HG03139 (cell line): Measurements from ENCODE around the gene UTS2R.
"Not testable (repeated sequence)": the region's sequence is repeated elsewhere in the genome, so short reads cannot be mapped to it uniquely, and the experiment has no call there.

ENCODE experiments used
- ATAC-seq: cut with Tn5 transposase; IDR thresholded peaks from one replicate; pipeline ENCODE4 v1.9.1; 2021; ENCODE audit not compliant: unreplicated experiment

UTS2R gene

GRCh38 chr17:82353484-82353883, 18.1 kb upstream of the UTS2R start:
- no peak for ATAC-seq

GRCh38 chr17:82354804-82355308, 16.7 kb upstream of the UTS2R start:
- ATAC-seq = no peak

GRCh38 chr17:82355770-82356427, 15.7 kb upstream of the UTS2R start:
- ATAC-seq = no peak

DNA sequence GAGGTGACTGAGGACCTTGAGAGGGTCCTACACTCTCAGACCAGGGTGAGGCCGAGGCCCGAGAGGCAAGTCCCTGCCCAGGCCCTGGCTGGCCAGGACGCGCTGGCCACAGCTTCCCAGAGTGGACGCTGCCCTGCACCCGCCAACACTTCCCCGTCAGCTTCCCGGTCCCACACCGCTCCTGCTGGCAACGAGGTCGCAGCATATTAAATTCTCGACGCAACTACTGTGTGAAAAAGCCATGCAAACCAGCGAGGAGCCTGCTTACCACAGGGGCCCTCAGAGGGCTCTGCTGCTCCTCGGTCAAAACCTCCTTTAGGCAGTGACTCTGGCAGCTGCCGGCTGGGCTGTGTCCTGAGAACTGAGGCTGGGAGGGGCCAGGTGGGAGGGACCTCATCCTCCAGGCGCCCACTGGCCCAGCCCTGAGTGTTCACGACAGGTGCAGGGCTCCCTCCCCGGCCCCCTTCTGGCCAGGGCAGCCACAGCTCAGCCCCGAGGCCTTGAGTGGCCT, 14.7 kb upstream of the UTS2R start:
- no peak for ATAC-seq

- ATAC-seq = no peak
These were observed 14.2 kb upstream of the UTS2R start for GRCh38 chr17:82357394-82357793.

DNA sequence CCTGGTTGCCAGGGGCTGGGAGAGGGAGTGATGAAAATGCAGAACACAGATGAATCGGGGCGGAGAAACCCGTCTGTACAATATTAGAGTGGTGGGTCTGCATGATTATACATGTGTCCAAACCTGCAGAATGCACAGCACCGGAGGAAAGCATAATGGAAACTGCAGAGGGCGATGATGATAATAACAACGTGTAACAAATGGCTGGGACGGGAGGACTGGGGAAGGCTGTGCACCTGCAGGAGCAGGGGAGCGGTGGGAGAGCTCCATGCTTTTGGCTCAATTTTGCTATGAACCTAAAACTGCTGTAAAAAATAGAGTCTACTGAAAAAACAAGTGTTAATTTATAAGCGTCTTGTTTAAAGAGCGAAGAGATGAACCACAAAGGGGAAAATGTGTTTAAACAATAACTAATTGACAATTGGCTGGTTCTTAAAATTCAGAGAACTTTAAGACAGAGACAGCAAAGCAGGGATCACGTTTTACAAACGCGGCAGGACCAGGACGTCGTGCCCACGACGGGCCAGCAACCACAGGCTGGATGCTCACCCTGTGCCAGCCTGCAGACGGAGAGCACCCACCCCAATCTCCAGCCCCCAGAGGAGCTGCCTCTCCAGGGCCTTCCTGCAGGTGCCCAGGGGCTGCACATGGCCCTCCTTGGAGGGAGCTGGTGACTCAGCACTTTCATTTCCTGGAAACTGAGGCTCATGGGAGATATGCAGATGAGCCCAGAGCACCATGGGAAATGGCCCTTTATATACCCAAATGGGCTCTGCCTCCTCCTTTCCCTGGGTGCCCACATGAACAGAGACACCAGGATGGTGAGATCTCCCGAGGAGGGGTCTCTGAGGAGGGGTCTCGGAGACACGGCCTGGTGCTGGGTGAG, 12.9 kb upstream of the UTS2R start, which contains the start of gene TEX19:
TSS of gene TEX19 (plus strand) at position 783 of the 886 bp plus-strand sequence. CDS start 2,904 bp downstream, outside the sequence.
- no peak for ATAC-seq

GRCh38 chr17:82359451-82360074, 12.0 kb upstream of the UTS2R start:
- ATAC-seq = not testable (repeated sequence)

GRCh38 chr17:82361885-82362633, 9.5 kb upstream of the UTS2R start:
- no peak for ATAC-seq

DNA sequence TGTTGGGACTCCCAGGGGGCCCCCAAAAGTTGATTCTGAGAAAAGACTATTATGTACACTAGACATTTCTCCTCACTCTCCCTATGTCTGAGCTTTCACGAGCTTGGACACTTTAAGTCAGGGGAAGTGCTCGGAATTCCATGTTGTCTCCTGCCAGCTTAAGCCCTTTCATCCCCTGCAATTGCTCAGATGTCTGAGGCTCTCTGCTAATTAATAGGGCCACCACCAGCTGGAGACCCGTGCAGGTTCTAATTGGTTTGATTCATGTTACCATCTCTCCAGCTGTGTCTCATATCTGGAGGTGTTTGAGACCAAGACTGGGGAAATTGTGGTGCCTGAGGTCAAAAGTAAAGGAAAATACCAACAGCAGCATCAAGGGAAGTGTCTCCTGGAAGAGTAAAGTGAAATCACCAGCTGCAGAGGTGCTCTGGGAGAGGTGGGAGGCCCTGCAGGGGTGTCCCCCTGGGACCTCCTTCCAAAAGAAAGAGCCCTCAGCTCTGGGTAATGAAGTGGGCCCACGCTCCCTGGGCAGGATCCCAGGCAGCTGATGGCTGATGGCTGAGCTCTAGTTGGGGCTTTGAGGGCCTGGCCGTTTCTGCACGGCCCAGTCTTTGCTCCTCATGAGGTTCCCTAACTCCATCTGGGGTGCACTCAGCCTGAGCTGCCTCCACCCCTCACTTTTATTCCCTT, 5.8 kb upstream of the UTS2R start:
- no peak for ATAC-seq

DNA sequence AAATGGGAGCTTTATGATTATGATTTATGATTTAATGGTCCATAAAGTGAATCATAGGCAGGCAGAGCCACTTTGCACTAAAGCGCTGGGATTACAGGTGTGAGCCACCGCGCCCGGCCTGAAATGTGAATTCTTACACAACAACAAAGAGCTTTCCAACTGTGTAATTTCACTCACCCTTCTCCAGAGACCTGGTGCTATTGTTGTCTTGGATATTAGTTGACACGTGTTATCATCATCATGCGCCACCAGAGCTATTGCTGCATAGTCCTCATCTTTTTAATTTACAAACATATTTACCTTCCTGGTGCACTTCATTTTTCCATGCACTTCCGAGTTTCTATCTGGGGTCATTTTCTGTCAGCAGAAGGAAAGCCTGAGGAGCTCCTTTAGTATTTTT, 4.8 kb upstream of the UTS2R start:
- ATAC-seq = no peak

GRCh38 chr17:82367724-82368524, 3.6 kb upstream of the UTS2R start:
- ATAC-seq = no peak

DNA sequence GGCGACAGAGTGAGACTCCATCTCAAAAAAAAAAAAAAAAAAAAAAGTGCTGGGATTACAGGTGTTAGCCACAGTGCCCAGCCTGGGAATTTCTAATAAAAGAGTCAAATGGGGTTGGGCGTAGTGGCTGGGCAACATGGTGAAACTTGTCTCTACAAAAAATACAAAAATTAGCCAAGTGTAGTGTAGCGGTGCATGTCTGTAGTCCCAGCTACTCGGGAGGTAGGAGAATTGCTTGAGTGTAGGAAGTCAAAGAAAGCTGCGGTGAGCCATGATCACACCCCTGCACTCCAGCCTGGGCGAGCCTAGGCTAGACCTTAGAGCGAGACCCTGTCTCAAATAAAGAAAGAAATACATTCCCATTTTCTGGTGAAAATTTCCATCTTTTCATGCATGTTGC, 2.4 kb upstream of the UTS2R start:
- no peak for ATAC-seq

- ATAC-seq = no peak
These were observed 863 bp upstream of the UTS2R start for GRCh38 chr17:82370471-82371332.

DNA sequence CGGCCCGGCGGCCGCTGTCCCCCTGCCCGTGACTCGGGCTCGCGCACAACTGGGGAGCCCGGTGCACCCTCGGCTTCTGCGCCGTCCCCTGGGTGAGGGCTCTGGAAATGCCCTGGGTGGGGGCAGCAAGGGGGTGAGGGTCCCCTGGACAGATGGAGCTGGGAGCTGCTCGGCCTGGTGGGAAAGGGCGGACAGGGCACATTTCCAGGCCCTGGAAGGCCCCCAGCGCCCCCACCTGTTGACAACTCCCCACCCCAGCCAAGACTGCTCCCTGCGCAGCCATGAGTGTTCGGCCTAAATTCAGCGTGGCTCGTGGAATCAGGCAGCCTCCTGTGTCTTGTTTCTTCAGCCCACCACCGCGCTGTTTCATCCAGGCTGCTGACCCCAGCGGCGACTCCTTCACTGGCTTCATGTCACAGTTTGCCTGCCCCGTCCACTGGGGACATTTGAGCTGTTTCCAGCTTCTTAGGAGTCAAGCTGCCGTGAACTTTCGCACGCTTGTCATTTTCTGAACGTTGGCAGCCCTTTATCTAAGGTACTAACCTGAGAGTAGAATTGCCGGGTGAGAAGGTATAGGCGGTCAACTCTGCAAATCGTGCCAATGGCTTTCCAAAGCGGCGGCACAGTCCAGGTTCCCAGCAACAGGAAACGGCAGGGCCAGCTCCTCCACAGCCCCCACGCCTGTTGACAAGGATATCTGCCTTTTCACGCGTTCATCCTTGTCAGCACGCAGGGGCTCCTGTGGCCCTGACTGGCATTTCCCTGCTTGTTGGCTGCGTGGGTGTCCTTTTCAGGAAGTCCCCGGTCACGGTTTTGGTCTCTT, 895 bp downstream of the UTS2R start:
- ATAC-seq = no peak

GRCh38 chr17:82373072-82373452, 1.5 kb downstream of the UTS2R start:
- not testable (repeated sequence) for ATAC-seq

DNA sequence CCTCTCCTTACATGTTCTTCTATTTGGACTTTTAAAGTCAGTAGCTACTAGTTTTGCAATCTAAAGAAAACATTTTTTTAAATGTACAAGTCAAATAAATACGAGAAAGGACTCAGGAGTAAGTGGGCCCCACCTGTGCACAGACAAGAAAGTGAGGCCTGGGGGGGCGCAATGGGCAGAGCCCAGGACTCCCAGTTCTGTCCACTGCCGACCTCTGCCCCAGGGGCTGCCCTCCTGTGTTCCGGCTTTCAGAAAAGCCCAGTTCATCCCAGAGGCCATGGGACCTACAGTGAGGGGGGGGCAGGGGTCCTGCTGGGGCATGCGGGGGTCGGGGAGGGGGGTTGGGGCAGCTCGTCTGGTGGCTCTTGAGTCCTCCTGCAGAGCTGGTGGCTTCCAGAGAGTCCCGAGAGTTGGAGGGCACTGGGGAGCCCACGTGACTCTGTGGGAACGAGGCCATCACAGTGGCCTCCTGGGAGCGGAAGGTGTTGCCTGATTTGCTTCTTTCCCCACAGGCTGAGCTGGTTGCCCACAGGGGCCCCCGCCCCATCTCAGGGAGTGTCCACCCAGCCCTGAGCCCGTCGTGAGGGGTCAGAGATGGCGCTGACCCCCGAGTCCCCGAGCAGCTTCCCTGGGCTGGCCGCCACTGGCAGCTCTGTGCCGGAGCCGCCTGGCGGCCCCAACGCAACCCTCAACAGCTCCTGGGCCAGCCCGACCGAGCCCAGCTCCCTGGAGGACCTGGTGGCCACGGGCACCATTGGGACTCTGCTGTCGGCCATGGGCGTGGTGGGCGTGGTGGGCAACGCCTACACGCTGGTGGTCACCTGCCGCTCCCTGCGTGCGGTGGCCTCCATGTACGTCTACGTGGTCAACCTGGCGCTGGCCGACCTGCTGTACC, 2.4 kb downstream of the UTS2R start:
- ATAC-seq = no peak
